ENCODE measurements around the gene GALR2.

Gene GALR2

DNA sequence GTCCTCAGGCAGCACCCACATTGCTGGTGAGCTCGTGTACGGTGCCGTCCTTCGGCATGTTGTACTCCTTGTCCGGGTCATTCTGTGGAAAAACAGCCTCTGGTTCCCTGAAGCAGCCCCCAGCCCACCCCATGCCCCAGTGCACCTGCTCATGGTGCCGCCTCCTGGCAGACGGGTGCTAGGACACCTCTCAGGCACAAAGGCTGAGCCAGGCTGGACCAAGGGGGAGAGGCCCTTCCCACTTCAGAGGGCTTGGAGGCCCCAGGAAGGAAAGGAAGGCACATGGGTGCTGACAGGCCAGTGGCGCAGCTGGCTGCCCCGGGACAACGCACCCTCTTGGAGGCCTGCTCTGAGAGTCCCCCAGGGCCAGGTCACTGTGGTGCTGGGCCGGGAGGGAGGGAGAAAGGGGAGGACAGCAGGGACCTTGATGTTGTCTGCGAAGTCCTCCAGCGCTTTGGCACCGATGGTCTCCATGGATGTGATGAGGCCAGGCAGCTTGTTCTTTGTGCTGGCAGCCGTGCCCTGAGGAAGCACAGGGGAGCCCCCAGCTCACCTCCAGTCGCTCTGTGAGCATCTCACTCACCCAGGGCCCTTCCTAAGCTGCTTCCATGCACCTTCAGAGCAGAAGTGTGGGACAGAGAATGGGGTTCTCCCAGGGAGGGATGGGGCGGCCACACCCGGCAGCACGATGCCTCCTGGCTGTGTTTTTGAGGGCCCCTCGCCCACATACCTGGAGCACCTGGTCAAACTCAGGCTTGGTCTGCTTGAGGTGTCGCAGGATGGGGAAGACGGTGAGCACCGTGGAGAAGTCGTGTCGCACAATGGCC lies 13.7 kb downstream of the GALR2 start:
- TF ChIP-seq, protein P1, sequence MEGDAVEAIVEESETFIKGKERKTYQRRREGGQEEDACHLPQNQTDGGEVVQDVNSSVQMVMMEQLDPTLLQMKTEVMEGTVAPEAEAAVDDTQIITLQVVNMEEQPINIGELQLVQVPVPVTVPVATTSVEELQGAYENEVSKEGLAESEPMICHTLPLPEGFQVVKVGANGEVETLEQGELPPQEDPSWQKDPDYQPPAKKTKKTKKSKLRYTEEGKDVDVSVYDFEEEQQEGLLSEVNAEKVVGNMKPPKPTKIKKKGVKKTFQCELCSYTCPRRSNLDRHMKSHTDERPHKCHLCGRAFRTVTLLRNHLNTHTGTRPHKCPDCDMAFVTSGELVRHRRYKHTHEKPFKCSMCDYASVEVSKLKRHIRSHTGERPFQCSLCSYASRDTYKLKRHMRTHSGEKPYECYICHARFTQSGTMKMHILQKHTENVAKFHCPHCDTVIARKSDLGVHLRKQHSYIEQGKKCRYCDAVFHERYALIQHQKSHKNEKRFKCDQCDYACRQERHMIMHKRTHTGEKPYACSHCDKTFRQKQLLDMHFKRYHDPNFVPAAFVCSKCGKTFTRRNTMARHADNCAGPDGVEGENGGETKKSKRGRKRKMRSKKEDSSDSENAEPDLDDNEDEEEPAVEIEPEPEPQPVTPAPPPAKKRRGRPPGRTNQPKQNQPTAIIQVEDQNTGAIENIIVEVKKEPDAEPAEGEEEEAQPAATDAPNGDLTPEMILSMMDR (IDR thresholded peaks at IDR 0.05; ENCODE audit: insufficient read depth, low read depth, low read length, missing control alignments): peak; percentile 9
- no peak overlapping the region for H3K4me3 ChIP-seq (ENCODE audit: low read length)
- DNase-seq (ENCODE audit: low read depth): no peak

DNA sequence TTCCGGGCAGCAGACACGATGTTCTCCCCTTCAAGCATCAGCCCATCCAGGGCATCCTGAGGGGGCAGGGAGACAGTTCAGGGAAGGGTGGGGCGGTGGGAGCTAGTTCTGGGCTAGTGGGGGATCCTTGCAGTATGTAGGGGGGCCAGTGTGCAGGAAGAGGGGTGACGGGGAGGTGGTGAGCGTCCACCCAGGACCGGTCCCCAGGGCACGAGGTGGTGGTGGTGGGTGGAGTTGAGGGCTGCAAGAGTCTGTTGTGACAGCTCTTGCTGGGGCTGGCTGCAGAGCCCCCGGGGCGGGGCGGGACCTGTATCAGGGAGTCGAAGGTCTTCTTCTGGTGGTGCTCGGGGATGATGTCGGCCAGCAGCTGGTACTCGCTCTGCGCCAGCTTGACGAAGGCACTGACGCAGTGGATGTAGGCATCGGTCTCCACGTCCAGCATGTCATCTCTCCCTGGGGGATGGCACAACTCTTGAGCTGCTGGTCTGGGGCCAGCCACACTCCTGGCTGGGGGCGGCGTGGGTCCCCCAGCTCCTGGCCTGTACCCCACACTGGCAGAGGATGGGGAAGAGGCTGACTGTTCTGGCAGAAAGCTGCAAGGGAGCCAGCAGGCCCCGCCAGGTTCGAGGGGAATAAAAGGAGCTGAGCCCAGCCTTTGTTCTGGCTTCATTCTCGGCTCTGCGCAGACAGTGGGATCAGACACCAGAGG lies 14.4 kb downstream of the GALR2 start:
- TF ChIP-seq, protein P1 (IDR thresholded peaks at IDR 0.05; ENCODE audit: insufficient read depth, low read depth, low read length, missing control alignments): no peak
- DNase-seq (ENCODE audit: low read depth): no peak
- H3K4me3 ChIP-seq (ENCODE audit: low read length): no peak overlapping the region

DNA sequence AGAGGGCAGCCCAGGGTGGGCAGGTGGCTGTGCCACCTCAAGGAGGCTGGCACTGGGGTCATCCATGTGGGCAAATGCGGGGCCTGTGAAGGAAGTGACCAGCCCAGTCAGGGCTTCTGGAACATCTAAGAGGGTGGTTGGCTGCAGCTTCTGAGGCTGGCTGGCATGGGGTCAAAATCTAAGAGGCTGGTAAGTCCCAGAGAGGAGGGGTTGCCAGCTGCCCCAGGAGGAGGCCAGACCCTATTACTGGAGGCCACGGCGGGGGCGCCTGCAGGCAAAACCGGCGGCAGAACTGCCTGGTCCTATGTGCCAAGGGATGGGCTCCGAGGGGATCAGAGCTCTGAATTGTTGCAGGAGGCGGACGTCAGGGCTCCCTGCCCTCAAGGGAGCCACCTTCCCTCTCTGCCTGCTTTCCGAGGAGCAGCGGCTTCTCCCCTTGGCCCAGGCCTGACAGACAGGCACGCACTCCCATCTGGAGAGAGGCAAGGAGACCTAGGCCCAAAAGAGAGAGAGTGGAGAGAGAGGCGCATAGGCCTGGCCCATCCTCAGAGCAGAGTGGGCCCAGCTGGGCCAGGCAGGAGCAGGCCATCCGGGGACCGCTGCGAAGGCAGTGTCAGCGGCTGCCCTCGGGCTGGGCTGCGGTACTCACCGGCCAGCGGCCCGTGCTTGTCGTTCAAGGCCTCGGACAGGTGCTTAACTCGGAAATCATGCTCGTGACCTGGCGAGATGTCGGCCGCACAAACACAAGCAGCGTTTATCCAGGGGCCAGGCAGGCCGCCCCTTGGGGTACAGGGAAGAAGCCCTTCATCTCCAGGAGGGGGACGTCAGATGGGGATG lies 15.3 kb downstream of the GALR2 start:
- H3K4me3 ChIP-seq (ENCODE audit: low read length): no peak overlapping the region
- no peak for DNase-seq (ENCODE audit: low read depth)
- TF ChIP-seq, protein P1 (IDR thresholded peaks at IDR 0.05; ENCODE audit: insufficient read depth, low read depth, low read length, missing control alignments): no peak

GRCh38 chr17:76090517-76091129 lies 16.0 kb downstream of the GALR2 start:
- TF ChIP-seq, protein P1 (IDR thresholded peaks at IDR 0.05; ENCODE audit: insufficient read depth, low read depth, low read length, missing control alignments): no peak
- DNase-seq (ENCODE audit: low read depth): no peak
- H3K4me3 ChIP-seq (ENCODE audit: low read length): no peak overlapping the region

DNA sequence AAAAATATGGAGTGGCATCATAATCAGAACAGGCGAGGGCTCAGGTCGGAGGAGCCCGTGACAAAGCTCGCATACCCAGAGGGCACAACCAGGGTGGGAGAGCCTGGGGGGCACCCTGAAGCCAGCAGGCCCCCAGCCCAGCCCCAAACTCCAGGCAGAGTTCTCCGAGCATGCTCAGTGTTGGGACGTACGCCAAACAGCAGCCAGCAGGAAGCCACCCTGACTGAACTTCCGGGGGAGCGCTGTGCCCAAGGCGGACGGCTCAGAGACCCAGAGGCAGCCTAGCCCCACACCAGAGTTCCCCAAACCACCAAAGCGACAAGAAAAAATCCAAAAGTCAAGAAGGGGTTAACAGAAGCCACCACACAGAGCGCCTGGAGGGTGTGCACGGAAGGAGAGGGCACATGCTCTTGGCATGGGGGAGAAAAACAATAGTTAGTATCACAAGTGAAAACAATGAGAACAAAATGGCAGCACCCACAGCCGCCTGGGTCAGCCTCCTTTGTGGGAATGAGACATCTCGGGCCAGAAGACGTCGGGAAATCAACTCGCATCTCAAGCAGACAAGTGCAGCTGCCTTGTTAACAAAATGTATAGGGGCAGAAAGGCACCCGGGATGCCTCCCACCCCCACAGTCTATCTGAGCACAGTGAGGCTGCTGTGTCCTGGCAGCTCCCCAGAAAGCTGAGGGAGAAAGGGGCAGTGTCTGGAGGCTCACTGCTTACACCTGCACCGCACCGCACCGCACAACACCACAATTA lies 17.1 kb downstream of the GALR2 start:
- no peak for DNase-seq (ENCODE audit: low read depth)
- TF ChIP-seq, protein P1 (IDR thresholded peaks at IDR 0.05; ENCODE audit: insufficient read depth, low read depth, low read length, missing control alignments): no peak
- H3K4me3 ChIP-seq (ENCODE audit: low read length): no peak overlapping the region
